RPMI7951 (cell line): ENCODE measurements around the gene QRICH2. TPM values are rescaled to one million over a fixed set of nuclear protein-coding genes. Genes with fewer than 3 reads are reported as not detected.
"Not testable (repeated sequence)": the region's sequence is repeated elsewhere in the genome, so short reads cannot be mapped to it uniquely, and the experiment has no call there.

Source experiments
- DNase-seq: peaks from one replicate; pipeline ENCODE4 v3.0.0-alpha.2; 2012; ENCODE audit warnings: low read depth
- total RNA-seq: library from RNA; depleted of rRNA; stranded (reverse); fragments of >200 nt; shearing (Covaris generic); gene quantifications from 2 replicates; pipeline ENCODE4 v1.2.3, GENCODE V29; 2014

The QRICH2 gene
- total RNA-seq, 1 experiment from 2014 or later = 0.48 TPM

DNA sequence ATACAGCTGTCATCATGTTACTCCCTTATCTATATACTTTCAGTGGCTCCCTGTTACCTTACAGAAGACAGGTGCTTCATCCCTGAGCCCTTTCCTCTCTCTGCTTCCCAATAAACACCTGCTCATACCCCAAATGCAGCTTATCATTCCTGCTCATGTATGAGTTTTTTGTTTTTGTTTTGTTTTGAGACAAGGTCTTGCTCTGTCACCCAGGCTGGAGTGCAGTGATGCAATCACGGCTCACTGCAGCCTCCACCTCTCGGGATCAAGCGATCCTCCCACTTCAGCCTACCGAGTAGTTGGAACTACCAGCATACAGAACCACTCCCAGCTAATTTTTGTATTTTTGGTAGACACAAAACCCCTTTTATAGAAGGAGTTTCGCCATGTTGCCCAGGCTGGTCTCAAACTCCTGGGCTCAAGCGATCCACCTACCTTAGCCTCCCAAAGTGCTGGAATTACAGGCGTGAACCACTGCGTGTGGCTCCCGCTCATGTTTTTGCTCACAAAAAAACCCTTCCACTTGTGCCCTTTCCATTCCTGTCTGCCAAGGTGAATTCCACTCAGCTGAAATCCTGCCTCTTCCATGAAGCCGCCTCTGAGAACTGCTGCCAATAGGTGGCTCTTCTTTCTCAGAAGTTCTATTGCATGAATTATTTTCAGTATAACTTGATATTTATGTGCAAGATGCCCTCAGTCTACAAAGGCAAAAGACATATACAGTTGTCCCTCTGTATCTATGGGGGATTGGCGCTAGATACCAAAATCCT, 59.9 kb downstream of the QRICH2 start:
- no peak for DNase-seq

DNA sequence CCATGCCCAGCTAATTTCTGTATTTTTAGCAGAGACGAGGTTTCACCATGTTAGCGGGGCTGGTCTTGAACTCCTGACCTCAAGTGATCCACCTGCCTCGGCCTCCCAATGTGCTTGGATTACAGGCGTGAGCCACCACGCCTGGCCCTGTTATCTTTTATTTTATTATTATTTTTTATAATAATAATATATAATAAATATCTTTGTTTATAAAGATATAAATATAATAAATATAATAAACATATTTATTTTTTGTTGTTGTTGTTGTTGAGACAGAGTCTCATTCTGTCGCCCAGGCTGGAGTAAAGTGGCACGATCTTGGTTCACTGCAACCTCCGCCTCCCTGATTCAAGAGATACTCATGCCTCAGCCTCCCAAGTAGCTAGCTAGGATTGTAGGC, 60.8 kb downstream of the QRICH2 start:
- no peak for DNase-seq

DNA sequence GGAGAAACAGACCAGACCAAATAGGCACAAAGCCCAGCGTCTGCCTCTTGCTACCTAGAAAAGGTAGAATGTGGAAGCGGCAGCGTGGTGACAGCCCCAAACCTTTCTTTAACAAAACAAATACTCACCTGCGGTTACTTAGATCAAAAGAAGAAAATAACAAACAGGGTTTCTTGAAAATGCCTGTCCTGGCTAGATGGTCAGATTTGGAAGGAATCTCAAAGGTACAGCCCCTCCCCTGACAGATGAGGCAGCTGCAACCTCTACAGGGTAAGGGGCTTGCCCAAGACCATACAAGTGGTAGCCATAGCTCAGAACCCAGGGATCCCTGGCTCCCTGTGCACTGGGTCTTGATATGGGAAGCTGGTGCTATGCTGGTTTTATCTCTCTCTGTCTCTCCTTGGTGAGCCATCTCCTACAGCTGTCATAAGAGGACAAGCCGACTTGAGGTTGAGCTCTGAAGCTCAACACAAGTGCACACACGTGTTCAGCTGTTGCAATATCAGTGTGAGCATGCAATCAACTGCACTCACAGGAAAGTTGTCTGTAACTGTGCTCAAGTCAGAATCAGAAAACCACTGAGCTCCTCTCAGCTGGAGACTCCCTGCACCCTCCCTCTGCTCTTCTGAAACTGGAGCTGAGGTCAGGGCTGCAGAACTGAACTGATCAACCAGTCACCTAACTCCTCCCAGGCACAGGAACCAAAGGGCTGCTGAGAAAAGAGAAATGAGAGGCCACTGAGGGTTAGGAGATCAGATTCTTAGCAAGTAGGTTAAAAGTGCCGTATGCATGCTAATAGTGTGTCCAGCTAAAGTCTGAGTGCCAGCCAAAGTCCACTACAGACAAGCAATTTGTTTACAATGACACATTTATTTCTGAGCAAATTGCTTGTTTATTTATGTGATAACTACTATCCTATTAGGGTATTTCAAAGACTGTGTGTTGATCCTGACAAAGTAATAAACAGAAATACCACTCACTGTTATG, 61.7 kb downstream of the QRICH2 start:
- no peak for DNase-seq

DNA sequence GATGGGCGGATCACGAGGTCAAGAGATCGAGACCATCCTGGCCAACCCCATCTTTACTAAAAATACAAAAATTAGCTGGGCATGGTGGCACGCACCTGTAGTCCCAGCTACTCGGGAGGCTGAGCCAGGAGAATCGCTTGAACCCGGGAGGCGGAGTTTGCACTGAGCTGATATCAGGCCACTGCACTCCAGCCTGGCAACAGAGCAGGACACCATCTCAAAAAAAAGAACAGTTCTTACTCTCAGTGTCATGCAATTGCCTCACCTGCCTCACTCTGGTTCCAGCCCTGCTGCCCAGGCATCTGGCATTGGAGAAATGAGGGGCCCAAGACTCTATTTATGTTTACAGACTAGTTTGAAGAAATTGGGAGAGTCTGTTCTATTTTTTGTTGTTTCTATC, 63.4 kb downstream of the QRICH2 start:
- DNase-seq = not testable (repeated sequence)

DNA sequence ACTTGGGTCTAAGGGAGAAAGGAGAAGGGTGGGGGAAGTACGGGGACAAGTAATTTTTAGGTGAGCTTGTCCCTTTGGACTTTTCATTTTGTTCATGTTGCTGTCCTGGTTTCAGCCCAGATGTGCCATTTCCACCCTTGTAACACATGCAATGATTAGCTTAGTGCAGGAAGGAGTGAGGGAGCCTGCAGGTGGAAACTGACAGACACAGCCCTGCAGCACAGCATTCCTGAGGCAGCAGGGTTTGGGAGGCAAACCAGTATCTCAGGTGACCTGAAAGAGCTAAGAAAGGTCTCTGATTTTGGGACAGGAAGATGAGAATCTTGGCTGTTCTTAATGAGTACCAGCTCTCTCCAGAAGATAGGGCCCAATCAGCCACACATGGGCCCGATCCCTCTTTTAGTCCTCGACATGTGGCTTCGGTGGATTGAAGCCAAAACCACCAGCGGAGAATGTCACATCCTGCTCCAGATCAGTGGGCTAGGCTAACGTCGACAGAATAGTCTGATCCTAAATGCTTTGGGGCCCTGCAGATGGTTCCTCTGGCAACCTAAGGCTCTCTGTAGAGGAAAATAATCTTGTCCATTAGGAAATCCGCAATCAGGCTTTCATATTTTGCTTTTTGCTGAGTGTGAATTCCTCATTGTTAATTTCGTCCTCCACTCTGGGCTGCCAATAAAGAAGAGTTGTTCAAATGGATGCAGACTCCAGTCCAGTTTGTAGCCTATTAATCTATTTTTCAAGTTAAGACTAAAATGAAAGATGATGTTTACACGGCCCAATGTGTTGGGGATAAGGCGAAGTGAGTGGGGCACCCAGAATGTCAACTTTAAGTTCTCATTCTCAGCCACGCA, 64.0 kb downstream of the QRICH2 start:
- peak; percentile 85 for DNase-seq

DNA sequence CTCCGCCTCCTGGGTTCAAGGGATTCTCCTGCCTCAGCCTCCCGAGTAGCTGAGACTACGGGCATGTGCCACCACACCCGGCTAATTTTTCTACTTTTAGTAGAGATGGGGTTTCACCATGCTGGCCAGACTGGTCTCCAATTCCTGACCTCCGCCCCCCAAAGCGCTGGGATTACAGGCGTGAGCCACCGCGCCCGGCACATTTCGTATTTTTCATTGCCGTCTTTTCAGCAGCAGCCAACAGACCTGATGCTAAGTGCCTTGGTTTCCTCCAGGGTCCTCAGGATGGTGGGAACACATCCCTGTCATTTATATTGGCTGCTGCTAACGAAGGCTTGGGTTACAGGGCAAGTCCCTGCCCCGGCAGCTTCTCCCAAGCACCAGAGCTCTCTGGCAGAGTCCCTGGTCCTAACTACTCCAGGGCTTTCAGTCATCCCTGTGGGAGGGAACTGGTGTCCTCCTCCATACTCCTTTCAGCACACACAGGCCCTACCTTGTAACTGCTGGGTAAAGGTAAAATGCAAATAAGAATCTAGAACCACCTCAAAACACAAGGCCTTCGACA, 66.3 kb downstream of the QRICH2 start:
- no peak for DNase-seq

DNA sequence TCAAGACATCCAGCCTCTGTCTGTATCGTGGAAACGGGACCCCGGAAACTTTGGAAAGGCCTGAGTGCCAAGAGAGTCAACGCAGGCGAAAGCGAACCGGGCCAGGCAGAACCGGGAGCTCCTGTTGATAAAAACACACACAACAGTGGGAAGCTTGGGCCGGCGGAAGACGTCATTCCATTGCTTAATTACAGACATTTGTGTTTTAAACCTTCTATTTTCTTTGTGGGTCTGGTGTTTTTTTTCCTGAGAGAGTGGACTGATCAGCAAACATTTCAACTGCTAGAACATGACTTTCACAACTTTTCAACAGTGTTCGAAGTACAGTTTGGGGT, 66.9 kb downstream of the QRICH2 start:
- DNase-seq = no peak

DNA sequence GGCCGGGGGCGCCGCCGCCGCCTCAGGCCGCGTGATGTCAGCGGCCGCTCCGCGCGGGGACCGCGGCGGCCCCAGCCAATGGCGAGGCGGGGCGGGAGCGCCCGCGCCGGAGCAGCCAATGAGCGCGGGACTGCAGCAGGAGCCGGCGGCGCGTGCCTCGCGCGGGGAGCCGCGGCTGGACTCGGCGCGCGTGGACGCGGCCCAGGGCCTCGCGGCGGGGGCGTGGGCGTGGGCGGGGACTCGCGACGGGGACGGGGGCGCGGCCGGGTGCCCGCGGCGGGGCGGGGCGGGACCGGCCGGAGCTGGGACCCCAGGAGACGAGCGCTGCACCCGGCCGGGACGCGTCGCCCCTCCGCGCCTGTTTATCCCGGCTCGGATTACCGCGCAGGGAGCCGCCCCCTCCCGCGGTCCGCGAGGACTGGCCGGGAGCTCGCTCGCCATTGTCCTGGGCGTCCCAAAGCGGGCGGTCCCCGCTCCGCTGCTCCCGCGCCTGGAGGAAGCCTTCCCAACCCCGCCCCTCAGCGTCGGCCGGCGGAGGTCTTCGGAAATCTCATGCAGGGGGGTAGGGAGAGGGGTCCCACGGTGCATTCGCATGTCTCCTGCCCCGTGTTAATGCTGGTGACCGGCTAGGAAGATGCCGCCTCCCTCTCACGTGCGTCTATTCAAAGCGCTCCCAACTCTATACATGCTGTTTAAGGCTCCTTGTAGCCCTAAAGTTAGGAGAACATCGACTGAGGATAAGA, 67.4 kb downstream of the QRICH2 start, which contains the start of gene RNF157:
Gene RNF157 (minus strand): TSS at position 33 of the 743 bp plus-strand sequence. CDS start 253 bp downstream, outside the sequence.
- DNase-seq = peak; percentile 66

DNA sequence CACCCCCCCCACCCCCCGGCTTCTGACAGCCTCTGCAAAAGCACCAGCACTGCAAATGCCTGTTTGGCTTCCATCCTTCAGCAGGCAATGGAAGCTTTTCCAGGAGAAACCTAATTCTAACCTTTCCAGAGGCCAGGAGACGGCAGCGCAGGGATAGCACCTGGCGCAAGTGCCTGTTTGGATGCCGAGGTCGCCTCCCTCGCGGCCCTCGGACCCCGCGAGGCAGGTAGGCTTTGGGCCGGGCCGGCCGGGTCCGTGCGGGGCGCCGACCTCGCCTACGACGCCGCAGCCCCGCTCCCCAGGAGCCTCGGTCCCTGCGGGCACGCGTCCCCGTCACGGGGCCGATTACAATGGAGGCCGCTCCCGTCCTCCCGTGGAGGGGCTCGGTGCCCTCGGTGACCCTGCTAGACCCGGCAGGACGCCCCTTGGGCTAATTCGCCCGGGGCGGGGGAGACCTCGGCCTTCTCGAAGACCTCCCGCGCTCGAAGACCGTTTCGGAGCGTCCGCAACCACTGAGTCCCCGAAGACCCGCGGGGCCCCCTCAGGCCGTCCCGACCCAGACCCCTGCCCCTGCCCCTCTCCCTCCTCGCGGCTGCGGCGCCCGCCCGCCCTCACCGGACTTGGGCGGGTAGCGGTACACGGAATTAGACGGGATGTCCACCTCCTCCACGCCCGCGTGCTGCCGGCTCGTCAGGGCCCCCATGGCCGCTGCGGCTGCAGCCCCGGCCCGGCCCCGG, 68.4 kb downstream of the QRICH2 start:
- DNase-seq = no peak

DNA sequence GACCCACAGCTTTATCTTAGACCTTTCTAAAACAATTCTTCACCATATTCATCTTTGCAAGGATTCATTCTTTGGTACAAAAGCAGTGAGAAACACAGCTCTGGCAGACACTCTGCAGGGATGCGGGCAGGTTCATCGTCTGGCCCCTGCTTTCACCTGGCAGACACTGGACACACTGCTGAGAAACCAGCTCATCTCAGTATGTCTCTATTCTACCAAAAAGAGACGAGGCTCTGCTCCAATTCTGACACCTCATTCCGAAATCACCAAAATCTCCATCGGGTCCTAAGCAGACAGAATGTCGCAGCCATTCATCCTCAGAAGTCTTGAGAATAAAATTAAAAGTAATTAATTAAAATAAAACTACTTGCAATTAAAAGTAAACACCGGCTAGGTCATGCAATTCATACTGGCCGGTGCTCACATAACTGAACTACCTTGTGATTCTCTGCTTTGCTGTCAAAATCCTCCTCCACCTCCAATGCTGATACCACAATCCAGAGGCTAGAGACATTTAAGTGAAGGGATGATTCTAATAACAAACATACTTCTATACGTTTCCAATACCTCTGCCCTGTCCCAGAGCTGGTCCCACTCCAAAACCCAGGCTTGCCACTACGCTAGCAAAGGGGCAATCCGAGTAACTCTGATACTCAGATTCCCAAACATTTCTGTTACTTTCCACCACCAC, 69.1 kb downstream of the QRICH2 start:
- no peak for DNase-seq

DNA sequence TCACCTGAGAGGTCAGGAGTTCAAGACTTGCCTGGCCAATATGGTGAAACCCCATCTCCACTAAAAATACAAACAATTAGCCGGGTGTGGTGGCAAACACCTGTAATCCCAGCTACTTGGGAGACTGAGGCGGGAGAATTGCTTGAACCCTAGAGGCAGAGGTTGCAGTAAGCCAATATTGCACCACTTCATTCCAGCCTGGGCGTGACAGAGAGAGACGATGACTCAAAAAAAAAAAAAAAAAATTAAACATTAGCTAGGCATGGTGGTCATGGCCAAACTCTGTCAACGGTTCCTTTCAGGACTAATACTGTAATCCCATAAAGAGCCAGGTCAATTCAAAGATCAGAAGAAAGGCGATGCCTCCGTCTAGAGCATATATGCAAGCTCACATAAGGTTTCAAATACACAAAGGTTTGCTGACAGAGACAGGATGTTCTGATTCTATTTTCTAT, 70.2 kb downstream of the QRICH2 start:
- DNase-seq = no peak

DNA sequence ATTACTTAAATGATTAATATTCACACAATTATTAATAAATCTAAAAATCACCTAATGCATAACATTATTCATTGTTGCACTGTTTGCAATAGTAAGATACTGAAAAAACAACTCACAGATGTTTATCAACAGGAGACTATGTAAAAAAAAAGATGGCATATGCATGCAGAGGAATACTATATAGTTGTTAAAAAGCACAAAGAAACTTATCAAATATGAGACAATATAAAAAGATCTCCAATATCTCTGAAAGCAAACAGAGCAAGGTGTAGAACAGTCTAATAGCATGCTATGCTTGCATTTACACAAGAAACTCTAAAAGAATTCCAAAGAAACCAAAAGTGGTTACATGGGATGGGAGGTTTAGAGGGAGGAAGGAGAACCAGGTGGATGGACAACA, 71.5 kb downstream of the QRICH2 start:
- DNase-seq = no peak

DNA sequence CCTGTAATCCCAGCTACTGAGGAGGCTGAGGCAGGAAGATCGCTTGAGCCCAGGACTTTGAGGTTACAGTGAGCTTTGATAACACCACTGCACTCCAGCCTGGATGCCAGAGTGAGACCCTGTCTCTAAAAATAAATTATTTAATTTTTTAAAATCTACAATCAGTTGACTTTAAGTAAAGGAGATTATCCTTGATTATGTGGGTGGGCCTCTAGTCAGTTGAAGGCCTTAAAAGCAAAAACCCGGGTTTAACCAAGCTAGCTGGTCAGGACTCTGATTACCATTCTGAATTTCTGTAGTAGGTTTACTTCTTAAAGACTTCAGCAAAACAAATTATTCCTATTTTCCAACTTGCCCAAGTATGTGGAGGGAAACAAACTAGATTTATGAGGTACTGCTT, 72.2 kb downstream of the QRICH2 start:
- no peak for DNase-seq

DNA sequence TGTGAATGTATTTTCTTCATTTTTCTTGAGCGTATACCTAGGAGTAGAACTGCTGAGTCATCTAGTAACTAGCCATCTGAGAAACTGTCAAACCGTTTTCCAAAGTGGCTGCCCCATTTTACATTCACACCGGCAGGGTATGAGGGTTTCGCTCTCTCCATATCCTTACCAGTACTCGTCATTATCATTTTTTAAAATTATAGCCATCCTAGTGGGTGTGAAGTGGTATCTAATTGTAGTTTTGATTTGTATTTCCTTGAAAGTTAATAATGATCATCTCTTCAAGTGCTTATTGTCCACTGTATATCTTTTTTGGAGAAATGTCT, 73.8 kb downstream of the QRICH2 start:
- DNase-seq = no peak

DNA sequence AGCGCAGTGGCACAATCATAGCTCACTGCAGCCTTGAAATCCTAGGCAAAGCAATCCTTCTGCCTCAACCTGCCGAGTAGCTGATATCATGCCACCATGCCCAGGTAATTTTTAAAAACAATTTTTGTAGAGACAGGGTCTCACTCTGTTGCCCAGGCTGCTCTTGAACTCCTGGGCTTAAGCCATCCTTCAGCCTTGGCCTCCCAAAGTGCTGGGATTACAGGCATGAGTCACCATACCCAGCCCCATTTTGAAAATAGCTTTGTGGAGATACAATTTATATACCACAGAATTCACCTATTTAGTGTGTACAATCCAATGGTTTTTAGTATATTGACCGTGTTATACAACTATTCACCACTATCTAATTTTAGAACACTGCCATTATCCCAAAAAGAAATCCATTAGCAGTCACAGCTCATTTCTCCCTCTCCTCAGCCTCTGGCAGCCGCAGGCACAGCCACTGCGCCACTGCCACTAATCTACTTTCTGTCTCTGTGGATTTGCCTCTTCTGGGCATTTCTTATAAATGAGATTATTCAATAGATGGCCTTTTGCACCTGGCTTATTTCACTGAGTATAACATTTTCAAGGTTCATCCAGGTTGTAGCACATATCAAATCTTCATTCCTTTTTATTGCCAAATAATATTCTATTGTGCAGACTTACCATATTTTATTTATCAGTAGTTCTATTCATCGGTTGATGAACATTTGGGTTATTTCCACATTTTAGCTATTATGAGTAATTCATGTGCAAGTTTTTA, 74.3 kb downstream of the QRICH2 start:
- no peak for DNase-seq

DNA sequence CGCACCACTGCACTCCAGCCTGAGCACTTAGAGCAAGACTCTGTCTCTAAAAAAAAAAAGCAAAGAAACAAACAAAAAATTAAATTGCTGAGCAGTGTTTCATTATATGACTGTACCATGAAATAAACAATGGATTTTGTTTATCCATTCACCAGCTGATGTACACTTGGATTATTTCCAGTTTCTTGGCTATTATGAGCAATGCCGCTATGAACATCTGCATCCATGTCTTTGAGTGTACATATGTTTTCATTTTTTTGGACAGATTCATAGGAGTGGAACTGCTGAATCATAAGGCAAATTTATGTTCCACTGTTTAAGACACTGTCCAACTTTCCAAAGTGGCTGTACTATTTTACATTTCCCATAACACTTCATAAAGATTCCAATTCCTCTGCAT, 75.7 kb downstream of the QRICH2 start:
- DNase-seq = peak; percentile 57

DNA sequence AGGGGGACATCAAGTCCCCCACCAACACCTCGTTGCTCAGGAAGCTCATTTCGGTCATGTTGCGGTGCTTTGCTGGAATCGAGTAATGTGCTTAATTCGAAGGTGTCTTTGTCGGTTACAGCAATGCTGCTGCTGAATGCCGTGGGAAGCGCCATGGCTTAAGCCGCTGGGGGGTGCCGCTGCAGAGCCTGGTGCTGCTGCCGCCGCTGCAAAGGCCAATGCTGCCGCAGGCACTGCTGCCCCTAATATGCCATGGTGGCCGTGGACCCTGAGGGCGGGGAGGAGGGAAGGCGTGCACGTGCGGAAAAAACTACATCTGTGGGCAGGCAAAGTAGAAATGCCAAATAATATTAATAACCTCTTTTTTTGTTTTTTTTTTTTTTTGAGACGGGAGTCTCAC, 81.3 kb downstream of the QRICH2 start:
- not testable (repeated sequence) for DNase-seq

DNA sequence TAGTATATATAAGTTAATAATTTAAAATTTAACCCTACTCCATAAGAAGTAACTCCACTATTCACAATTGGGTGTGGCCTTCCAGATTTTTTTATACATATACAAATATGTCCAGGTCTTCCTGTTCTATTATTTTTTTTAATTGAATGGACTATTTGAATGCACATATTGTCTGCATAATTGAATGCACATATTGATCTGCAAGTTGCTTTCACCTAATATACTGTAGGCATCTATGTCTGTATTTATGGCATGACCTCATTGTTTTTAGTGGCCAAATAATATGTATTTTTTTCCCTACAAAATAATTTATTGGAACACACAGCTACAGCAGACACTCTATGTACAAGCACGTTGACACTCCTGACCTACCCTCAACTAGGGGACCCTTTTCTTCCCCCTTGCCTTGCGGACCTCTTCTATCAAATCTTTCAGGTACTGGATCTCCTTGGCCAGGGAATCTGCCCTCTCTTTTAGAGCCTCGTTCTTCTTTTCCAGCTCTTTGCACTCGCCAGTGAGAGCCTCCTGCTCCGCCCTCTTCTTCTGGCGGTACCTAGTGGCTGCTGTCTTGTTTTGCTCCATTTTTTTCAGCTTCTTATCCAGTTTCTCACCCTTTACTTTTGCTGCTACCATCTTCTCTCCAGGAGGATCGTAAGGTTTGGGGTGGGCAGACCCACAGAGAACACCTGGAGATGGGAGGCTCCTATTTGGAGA, 82.5 kb downstream of the QRICH2 start:
- not testable (repeated sequence) for DNase-seq
